GM21737 (cell line): ENCODE results near the gene SSBP3.
"Not testable (repeated sequence)": the region's sequence is repeated elsewhere in the genome, so short reads cannot be mapped to it uniquely, and the experiment has no call there.

Experiments
- ATAC-seq: cut with Tn5 transposase; IDR thresholded peaks from one replicate; pipeline ENCODE4 v1.9.1; 2021; ENCODE audit warnings: mild to moderate bottlenecking, moderate library complexity; ENCODE audit not compliant: unreplicated experiment

Gene SSBP3

GRCh38 chr1:54355931-54356679 is 50.1 kb downstream of the SSBP3 start:
- no peak for ATAC-seq

- ATAC-seq: no peak
These were observed 51.3 kb downstream of the SSBP3 start for GRCh38 chr1:54354899-54355298.

- no peak for ATAC-seq
These were observed 52.2 kb downstream of the SSBP3 start for GRCh38 chr1:54353959-54354358.

GRCh38 chr1:54352755-54353154 is 53.4 kb downstream of the SSBP3 start:
- ATAC-seq: no peak

GRCh38 chr1:54350360-54350759 is 55.8 kb downstream of the SSBP3 start:
- no peak for ATAC-seq

GRCh38 chr1:54348700-54349021 is 57.5 kb downstream of the SSBP3 start:
- no peak for ATAC-seq

GRCh38 chr1:54347955-54348699 is 58.1 kb downstream of the SSBP3 start:
- no peak for ATAC-seq

GRCh38 chr1:54347261-54347954 is 58.8 kb downstream of the SSBP3 start:
- ATAC-seq: no peak

GRCh38 chr1:54345548-54345947 is 60.6 kb downstream of the SSBP3 start:
- ATAC-seq: not testable (repeated sequence)

- no peak for ATAC-seq
These were observed 61.1 kb downstream of the SSBP3 start for GRCh38 chr1:54345116-54345515.

GRCh38 chr1:54342742-54343687 is 63.2 kb downstream of the SSBP3 start:
- no peak for ATAC-seq

GRCh38 chr1:54342288-54342687 is 63.9 kb downstream of the SSBP3 start:
- ATAC-seq: no peak

GRCh38 chr1:54341763-54342162 is 64.4 kb downstream of the SSBP3 start:
- ATAC-seq: no peak

GRCh38 chr1:54340878-54341277 is 65.3 kb downstream of the SSBP3 start:
- no peak for ATAC-seq

- no peak for ATAC-seq
These were observed 65.8 kb downstream of the SSBP3 start for GRCh38 chr1:54340434-54340833.

- no peak for ATAC-seq
These were observed 67.1 kb downstream of the SSBP3 start for GRCh38 chr1:54339126-54339525.

GRCh38 chr1:54338464-54338863 is 67.7 kb downstream of the SSBP3 start:
- no peak for ATAC-seq

- ATAC-seq: no peak
These were observed 68.3 kb downstream of the SSBP3 start for GRCh38 chr1:54337928-54338327.

GRCh38 chr1:54337034-54337433 is 69.2 kb downstream of the SSBP3 start:
- ATAC-seq: no peak

GRCh38 chr1:54336116-54336515 is 70.1 kb downstream of the SSBP3 start:
- ATAC-seq: no peak

GRCh38 chr1:54335755-54336108 is 70.5 kb downstream of the SSBP3 start:
- no peak for ATAC-seq
